MM.1S (cell line): ENCODE results near the gene MAGI2.

Experiments used
- EZH2 ChIP-seq: fragments of 300-600 bp; sonication (generic); optimal IDR thresholded peaks from 2 replicates; pipeline ENCODE3; 2017; ENCODE audit warnings: low read depth, mild to moderate bottlenecking, antibody characterized with exemption, low read length, mixed read lengths
- TF ChIP-seq, protein P1 (sequence below): fragments of 300-600 bp; sonication (generic); IDR thresholded peaks from 2 replicates; pipeline ENCODE4 v1.5.1; 2016; ENCODE audit warnings: antibody characterized with exemption, low read length, mixed read lengths

GRCh38 chr7:78280276-78280675 is 1173.2 kb downstream of the MAGI2 start:
- TF ChIP-seq, protein P1, sequence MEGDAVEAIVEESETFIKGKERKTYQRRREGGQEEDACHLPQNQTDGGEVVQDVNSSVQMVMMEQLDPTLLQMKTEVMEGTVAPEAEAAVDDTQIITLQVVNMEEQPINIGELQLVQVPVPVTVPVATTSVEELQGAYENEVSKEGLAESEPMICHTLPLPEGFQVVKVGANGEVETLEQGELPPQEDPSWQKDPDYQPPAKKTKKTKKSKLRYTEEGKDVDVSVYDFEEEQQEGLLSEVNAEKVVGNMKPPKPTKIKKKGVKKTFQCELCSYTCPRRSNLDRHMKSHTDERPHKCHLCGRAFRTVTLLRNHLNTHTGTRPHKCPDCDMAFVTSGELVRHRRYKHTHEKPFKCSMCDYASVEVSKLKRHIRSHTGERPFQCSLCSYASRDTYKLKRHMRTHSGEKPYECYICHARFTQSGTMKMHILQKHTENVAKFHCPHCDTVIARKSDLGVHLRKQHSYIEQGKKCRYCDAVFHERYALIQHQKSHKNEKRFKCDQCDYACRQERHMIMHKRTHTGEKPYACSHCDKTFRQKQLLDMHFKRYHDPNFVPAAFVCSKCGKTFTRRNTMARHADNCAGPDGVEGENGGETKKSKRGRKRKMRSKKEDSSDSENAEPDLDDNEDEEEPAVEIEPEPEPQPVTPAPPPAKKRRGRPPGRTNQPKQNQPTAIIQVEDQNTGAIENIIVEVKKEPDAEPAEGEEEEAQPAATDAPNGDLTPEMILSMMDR, result no peak
- no peak for TF ChIP-seq EZH2
